Measurements from ENCODE around the gene ST7.

ST7 gene

DNA sequence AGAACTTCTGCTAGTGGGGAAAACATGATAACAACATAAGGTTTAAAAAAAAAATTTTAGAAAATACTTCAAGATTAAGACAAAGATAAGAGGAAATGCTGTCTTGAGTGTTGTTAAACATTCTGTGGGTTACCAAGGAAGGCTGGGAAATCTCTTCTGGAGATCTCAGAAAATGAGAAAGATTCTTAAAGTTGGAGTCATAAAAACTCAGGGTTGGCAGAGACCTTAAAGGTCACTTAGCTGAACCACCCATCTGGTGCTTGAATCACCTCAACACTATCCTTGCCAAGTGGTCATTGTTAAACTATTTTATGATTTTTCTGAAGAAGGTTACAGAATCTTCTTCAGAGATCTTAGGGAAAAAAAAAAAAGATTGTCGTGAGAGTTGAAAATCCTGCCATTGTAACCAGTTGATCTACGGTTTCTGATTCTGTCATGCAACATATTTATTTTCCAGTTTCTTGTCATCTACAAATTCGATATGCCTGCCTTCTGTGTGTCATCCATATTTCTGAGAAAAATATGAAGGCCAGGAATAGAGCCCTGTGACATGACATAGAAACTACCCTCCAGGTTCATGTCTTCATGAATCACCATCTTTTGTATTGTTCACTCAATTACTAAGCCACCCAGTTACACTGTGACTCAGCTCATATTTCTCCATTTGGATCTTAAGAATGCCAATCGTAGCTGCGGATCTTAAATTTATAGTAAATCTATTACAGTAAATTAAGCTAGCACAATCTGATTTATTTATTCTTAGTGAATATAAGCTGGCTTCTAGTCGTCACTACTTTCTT lies 179.2 kb downstream of the ST7 start:
- DNase-seq (ENCODE audit: extremely low read depth, insufficient read length), result no peak
- TF ChIP-seq, protein P1, sequence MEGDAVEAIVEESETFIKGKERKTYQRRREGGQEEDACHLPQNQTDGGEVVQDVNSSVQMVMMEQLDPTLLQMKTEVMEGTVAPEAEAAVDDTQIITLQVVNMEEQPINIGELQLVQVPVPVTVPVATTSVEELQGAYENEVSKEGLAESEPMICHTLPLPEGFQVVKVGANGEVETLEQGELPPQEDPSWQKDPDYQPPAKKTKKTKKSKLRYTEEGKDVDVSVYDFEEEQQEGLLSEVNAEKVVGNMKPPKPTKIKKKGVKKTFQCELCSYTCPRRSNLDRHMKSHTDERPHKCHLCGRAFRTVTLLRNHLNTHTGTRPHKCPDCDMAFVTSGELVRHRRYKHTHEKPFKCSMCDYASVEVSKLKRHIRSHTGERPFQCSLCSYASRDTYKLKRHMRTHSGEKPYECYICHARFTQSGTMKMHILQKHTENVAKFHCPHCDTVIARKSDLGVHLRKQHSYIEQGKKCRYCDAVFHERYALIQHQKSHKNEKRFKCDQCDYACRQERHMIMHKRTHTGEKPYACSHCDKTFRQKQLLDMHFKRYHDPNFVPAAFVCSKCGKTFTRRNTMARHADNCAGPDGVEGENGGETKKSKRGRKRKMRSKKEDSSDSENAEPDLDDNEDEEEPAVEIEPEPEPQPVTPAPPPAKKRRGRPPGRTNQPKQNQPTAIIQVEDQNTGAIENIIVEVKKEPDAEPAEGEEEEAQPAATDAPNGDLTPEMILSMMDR (IDR thresholded peaks at IDR 0.05; ENCODE audit: insufficient read depth, low read length, poor library complexity, severe bottlenecking), result no peak
- no peaks in the 10 kb centered on the region for H3K36me3 ChIP-seq (ENCODE audit: control insufficient read depth, insufficient read depth, low read length)
- H3K4me3 ChIP-seq (replicated peaks; ENCODE audit: low read depth, low read length), result no peak overlapping the region
- no peaks in the 10 kb centered on the region for H3K27me3 ChIP-seq (replicated peaks; ENCODE audit: control insufficient read depth, insufficient read depth, low read length)

DNA sequence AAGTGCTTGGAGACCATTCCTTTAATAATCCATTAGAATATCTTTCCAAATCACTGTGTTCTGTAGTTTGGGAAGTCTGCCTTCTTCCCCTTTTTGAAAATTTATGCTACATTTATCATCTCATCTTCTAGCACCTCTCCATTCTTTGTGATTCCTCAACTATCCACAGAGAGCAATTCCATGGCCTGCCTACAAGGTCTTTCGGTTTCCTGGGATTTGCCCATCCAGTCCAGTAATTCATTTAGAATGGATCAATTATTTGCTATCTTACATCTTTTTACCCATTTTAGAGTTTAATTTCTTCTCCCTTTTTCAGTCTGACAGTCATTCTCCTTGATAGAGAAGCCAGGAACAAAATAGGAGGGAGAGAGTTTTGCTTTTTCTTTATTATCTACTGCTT lies 179.8 kb downstream of the ST7 start:
- TF ChIP-seq, protein P1 (IDR thresholded peaks at IDR 0.05; ENCODE audit: insufficient read depth, low read length, poor library complexity, severe bottlenecking), result no peak
- Histone ChIP-seq H3K36me3 (ENCODE audit: control insufficient read depth, insufficient read depth, low read length) (no peaks in the 10 kb centered on the region), H3K27me3 (replicated peaks; ENCODE audit: control insufficient read depth, insufficient read depth, low read length) (no peaks in the 10 kb centered on the region), H3K4me3 (replicated peaks; ENCODE audit: low read depth, low read length) (no peak overlapping the region)
- no peak for DNase-seq (ENCODE audit: extremely low read depth, insufficient read length)

GRCh38 chr7:117134411-117134810 lies 181.1 kb downstream of the ST7 start:
- H3K36me3 ChIP-seq (ENCODE audit: control insufficient read depth, insufficient read depth, low read length), result peaks cover 2% of the 10 kb centered on the region
- TF ChIP-seq, protein P1 (IDR thresholded peaks at IDR 0.05; ENCODE audit: insufficient read depth, low read length, poor library complexity, severe bottlenecking), result no peak
- DNase-seq (ENCODE audit: extremely low read depth, insufficient read length), result no peak
- H3K4me3 ChIP-seq (replicated peaks; ENCODE audit: low read depth, low read length), result no peak overlapping the region
- H3K27me3 ChIP-seq (replicated peaks; ENCODE audit: control insufficient read depth, insufficient read depth, low read length), result no peaks in the 10 kb centered on the region

GRCh38 chr7:117134889-117135552 lies 181.7 kb downstream of the ST7 start:
- no peak overlapping the region for H3K4me3 ChIP-seq (replicated peaks; ENCODE audit: low read depth, low read length)
- DNase-seq (ENCODE audit: extremely low read depth, insufficient read length), result no peak
- TF ChIP-seq, protein P1 (IDR thresholded peaks at IDR 0.05; ENCODE audit: insufficient read depth, low read length, poor library complexity, severe bottlenecking), result no peak
- peaks cover 2% of the 10 kb centered on the region for H3K36me3 ChIP-seq (ENCODE audit: control insufficient read depth, insufficient read depth, low read length)
- H3K27me3 ChIP-seq (replicated peaks; ENCODE audit: control insufficient read depth, insufficient read depth, low read length), result no peaks in the 10 kb centered on the region

- H3K4me3 ChIP-seq (replicated peaks; ENCODE audit: low read depth, low read length), result no peak overlapping the region
- H3K27me3 ChIP-seq (replicated peaks; ENCODE audit: control insufficient read depth, insufficient read depth, low read length), result no peaks in the 10 kb centered on the region
- peaks cover 2% of the 10 kb centered on the region for H3K36me3 ChIP-seq (ENCODE audit: control insufficient read depth, insufficient read depth, low read length)
- DNase-seq (ENCODE audit: extremely low read depth, insufficient read length), result no peak
- TF ChIP-seq, protein P1 (IDR thresholded peaks at IDR 0.05; ENCODE audit: insufficient read depth, low read length, poor library complexity, severe bottlenecking), result no peak
Observed at GRCh38 chr7:117135553-117135891, 182.2 kb downstream of the ST7 start.
